Ishikawa (cell line): Measurements from ENCODE around the gene SLC36A1.

Source experiments
- CEBPB ChIP-seq: IDR thresholded peaks from 2 replicates; pipeline ENCODE4 v1.6.1; 2012
- CREB1 ChIP-seq: IDR thresholded peaks from 2 replicates; pipeline ENCODE4 v1.6.1; 2012; ENCODE audit warnings: low read depth
- EGR1 ChIP-seq: IDR thresholded peaks from 2 replicates; pipeline ENCODE4 v1.6.1; 2012
- EP300 ChIP-seq: IDR thresholded peaks from 2 replicates; pipeline ENCODE4 v1.6.1; 2012; ENCODE audit warnings: borderline replicate concordance
- FOXM1 ChIP-seq: IDR thresholded peaks from 2 replicates; pipeline ENCODE4 v1.6.1; 2012; ENCODE audit warnings: low read depth, borderline replicate concordance
- MAX ChIP-seq: IDR thresholded peaks from 2 replicates; pipeline ENCODE4 v1.6.1; 2012
- NFIC ChIP-seq: IDR thresholded peaks from 2 replicates; pipeline ENCODE4 v1.6.1; 2012
- RAD21 ChIP-seq: IDR thresholded peaks from 2 replicates; pipeline ENCODE4 v1.6.1; 2012; ENCODE audit warnings: low read depth
- REST ChIP-seq: IDR thresholded peaks from 2 replicates; pipeline ENCODE4 v1.6.1; 2012; ENCODE audit warnings: low read depth, mild to moderate bottlenecking
- TAF1 ChIP-seq: IDR thresholded peaks from 2 replicates; pipeline ENCODE4 v1.6.1; 2012; ENCODE audit warnings: low read depth, mild to moderate bottlenecking
- TCF12 ChIP-seq: IDR thresholded peaks from 2 replicates; pipeline ENCODE4 v1.6.1; 2012; ENCODE audit warnings: low read depth
- TEAD4 ChIP-seq: IDR thresholded peaks from 2 replicates; pipeline ENCODE4 v1.6.1; 2012
- USF1 ChIP-seq: IDR thresholded peaks from 2 replicates; pipeline ENCODE4 v1.6.1; 2012
- YY1 ChIP-seq: IDR thresholded peaks from 2 replicates; pipeline ENCODE4 v1.6.1; 2012; ENCODE audit warnings: low read depth
- ZBTB7A ChIP-seq: IDR thresholded peaks from 2 replicates; pipeline ENCODE4 v1.6.1; 2012; ENCODE audit warnings: low read depth

The SLC36A1 gene

GRCh38 chr5:151509231-151509630 lies 61.8 kb downstream of the SLC36A1 start:
- TF ChIP-seq USF1 (no peak), NFIC (0 out of 2 replicates have a peak, but pooled peaks have one; percentile 14), EGR1 (no peak), CEBPB (0 out of 2 replicates have a peak, but pooled peaks have one; percentile 13), TAF1 (no peak), REST (no peak), TCF12 (peak; percentile 31; the same call in 1 of the 2 replicates), TEAD4 (0 out of 2 replicates have a peak, but pooled peaks have one; percentile 14), YY1 (no peak), EP300 (no peak), ZBTB7A (no peak)

- TF ChIP-seq CEBPB (no peak), REST (no peak), ZBTB7A (no peak), TEAD4 (no peak), TAF1 (no peak)
Measured at GRCh38 chr5:151509836-151510235, 62.4 kb downstream of the SLC36A1 start.

GRCh38 chr5:151517122-151517920 lies 69.9 kb downstream of the SLC36A1 start:
- TF ChIP-seq TAF1: no peak
- no peak for TF ChIP-seq CEBPB
- TF ChIP-seq EP300: no peak
- TF ChIP-seq RAD21: no peak
- no peak for TF ChIP-seq CREB1
- TF ChIP-seq TCF12: no peak
- no peak for TF ChIP-seq FOXM1
- TF ChIP-seq YY1: no peak
- no peak for TF ChIP-seq TEAD4
- no peak for TF ChIP-seq USF1
- no peak for TF ChIP-seq MAX
- no peak for TF ChIP-seq EGR1
- TF ChIP-seq ZBTB7A: no peak
- TF ChIP-seq REST: no peak
- no peak for TF ChIP-seq NFIC

GRCh38 chr5:151520294-151520693 lies 72.9 kb downstream of the SLC36A1 start:
- TF ChIP-seq YY1 (no peak), CREB1 (no peak), CEBPB (no peak), EGR1 (no peak), REST (no peak), ZBTB7A (no peak), TCF12 (no peak)
